HG03064 (cell line): ENCODE results near the gene TMEM126B.
"Not testable (repeated sequence)": the region's sequence is repeated elsewhere in the genome, so short reads cannot be mapped to it uniquely, and the experiment has no call there.

Experiments used
- ATAC-seq: cut with Tn5 transposase; IDR thresholded peaks from one replicate; pipeline ENCODE4 v1.9.1; 2021; ENCODE audit warnings: low read depth; ENCODE audit not compliant: unreplicated experiment

TMEM126B gene

GRCh38 chr11:85627998-85628770 is at the start of gene TMEM126B:
Gene TMEM126B, plus strand, starts transcription at chr11:85628593. Its CDS starts 15 bp downstream, at chr11:85628608.
- peak; percentile 99 for ATAC-seq

DNA sequence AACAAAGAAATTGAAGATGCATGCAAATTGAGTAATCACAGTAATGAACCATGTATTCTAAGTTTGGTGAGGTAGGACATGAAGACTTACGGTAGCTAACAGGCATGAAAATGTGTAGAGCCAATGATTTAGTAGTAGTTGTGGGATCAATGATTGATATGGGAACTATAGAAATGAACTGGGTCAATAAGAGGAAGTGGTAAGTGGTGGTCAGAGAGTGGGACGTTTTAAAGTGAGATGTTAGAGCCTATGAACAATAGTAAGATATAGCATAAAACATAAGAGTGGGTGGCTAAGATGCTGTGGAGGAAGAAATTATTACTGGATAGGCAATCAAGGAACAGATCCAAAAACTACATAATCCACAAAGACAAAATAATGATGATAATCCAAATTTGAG is 46.3 kb upstream of the TMEM126B start:
- no peak for ATAC-seq

DNA sequence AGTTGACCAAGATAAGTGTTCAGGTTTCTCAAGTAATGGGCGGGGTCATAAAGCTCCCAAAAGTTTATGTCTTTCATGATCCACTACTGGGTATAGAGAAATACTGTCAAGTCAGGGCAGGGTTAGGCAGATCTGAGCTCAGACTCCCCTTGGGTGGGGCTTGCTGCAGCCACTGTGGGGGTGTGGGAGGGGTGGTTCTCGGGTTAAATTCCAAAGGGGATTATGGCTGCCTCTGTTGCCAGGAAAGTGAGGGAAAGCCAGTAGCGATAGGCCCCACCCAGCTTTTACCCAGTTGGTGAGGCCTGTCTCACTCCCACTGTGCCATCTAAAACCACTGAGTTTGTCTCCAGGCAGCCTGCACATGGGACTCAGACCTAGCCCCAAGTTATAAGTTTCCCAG is 39.0 kb upstream of the TMEM126B start:
- no peak for ATAC-seq

DNA sequence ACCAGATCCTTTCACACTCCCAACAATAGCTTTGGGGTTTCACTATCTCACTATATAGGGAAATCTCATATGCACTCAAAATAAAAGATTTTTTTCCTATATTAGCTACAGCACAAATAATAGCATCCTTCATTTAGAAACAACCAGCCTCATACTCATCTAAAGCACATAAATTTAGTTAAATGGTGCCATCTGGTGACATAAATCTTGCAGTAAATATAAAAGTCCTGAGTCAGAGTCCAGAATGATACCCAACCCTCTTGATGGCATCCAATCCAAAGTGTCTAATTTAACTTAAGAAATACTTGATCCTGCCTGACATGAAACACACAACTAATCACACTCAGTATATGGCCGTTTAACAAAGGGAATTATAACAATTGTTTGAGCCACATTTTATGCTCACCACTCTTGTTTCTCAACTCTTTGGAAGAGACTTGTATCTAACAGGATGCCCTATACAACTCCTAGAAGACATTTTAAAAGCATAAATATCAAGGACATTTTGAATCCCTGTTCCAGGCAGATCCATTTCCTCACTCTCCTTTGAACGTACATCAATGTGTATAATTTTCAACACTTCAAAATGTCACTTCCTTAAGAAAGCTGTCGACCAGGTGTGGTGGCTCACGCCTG is 37.4 kb upstream of the TMEM126B start:
- no peak for ATAC-seq

GRCh38 chr11:85595285-85595884 is 33.0 kb upstream of the TMEM126B start:
- ATAC-seq: no peak

- ATAC-seq: no peak
These were observed 31.5 kb upstream of the TMEM126B start for GRCh38 chr11:85596886-85597285.

GRCh38 chr11:85599083-85599482 is 29.3 kb upstream of the TMEM126B start:
- no peak for ATAC-seq

DNA sequence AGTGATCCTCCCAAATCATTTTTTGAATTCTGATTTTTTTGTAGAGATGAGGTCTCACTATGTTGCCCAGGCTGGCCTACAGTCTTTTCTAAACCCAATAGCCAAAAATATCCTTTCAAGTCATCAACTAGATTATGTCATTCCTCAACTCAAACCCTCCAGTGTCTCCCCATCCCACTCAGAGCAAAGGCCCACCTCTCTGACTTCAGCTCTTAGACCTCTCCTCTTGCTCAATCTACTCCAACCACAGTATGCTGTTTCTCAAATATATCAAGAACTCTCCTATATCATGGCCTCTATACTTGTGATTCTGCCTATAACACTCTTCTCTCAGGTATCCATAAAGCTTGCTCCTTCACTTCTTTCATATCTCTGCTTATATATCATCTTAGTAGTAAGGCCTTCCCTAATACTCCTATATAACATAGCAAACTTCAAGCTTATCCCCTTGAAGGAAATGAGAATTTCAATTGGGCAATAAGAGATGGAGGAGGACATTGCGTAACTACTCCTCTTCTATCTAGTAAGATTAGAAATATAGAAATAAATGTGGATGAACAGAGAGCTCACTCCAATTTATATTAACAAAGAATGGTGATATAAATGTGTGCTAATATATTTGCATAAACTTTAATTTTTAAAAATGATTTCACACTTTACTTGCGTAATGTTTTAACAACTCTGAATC is 25.7 kb upstream of the TMEM126B start:
- no peak for ATAC-seq

DNA sequence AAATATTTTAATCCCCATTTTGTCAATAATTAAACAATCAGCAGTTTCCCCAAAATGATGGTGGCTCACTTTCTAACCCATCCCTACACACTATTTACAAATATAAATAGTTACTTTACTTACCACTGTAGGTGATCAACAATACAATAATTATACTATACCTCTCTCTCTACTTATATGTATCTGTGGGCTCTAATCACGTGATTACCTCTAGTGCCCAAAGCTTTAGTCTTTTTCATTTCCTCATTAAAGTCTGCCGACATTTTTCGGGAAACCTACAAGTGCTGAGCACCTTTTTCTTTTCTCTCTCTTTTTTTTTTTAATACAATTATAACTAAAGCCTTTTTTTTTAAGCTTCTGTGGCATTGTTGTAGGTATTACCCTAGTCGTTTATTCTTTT is 25.2 kb upstream of the TMEM126B start:
- no peak for ATAC-seq

DNA sequence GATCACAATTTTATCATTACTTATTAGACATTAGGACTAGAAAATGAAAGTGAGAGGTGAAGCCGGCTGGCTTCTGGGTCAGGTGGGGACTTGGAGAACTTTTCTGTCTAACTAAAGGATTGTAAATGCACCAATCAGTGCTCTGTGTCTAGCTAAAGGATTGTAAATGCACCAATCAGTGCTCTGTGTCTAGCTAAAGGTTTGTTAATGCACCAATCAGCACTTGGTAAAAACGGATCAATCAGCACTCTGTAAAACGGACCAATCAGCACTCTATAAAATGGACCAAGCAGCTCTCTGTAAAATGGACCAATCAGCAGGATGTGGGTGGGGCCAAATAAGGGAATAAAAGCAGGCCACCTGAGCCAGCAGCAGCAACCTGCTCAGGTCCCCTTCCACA is 22.2 kb upstream of the TMEM126B start:
- ATAC-seq: not testable (repeated sequence)

DNA sequence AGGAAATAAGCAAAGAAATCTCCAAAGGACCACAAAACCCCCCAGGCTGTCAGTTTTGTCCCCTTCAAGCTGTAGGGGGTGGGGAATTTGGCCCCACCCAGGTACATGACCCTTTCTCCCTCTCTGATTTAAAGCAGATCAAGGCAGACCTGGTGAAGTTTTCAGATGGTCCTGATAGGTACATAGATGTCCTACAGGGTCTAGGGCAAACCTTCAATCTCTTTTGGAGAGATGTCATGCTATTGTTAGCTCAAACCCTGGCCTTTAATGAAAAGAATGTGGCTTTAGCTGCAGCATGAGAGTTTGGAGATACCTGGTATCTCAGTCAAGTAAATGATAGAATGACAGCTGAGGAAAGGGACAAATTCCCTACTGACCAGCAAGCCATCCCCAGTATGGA is 19.8 kb upstream of the TMEM126B start:
- ATAC-seq: not testable (repeated sequence)

DNA sequence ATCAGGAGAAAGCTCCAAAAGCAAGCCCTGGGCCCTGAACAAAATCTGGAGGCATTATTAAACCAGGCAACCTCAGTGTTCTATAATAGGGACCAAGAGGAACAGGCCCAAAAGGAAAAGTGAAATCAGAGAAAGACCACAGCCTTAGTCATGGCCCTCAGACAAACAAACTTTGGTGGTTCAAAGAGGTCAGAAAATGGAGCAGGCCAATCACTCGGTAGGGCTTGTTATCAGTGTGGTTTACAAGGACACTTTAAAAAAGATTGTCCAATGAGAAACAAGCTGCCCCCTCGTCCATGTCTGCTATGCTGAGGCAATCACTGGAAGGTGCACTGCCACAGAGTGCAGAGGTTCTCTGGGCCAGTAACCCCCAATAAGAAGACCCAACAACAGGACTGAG is 19.1 kb upstream of the TMEM126B start:
- not testable (repeated sequence) for ATAC-seq

GRCh38 chr11:85611643-85612042 is 16.8 kb upstream of the TMEM126B start:
- not testable (repeated sequence) for ATAC-seq

DNA sequence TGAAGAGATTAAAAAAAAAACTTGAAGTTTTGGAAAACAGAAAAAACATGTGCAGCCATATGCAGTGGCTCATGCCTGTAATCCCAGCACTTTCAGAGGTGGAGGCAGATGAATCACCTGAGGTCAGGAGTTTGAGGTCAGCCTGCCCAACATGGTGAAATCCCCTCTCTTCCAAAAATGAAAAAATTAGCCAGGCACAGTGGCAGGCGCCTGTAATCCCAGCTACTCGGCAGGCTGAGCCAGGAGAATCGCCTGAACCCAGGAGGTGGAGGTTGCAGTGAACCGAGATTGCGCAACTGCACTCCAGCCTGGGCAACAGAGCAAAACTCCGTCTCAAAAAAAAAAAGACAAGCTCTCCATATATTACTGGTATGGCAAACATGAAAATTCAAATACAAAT is 8.9 kb upstream of the TMEM126B start:
- no peak for ATAC-seq

DNA sequence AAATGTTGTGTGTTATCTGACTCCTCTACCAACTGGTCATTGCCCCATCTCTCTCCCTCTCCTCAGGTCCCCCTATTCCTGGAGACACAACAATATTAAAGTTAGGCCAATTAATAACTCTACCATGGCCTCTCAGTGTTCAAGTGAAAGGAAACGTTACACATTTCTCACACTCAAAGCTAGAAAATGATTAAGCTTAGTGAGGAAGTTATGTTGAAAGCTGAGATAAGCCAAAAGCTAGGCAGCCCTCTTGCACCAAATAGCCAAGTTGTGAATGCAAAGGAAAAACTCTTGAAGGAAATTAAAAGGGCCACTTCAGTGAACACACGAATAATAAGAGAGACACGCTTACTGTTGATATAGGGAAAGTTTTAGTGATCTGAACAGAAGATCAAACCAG is 8.1 kb upstream of the TMEM126B start:
- ATAC-seq: no peak

GRCh38 chr11:85626496-85626895 is 1.9 kb upstream of the TMEM126B start:
- no peak for ATAC-seq

DNA sequence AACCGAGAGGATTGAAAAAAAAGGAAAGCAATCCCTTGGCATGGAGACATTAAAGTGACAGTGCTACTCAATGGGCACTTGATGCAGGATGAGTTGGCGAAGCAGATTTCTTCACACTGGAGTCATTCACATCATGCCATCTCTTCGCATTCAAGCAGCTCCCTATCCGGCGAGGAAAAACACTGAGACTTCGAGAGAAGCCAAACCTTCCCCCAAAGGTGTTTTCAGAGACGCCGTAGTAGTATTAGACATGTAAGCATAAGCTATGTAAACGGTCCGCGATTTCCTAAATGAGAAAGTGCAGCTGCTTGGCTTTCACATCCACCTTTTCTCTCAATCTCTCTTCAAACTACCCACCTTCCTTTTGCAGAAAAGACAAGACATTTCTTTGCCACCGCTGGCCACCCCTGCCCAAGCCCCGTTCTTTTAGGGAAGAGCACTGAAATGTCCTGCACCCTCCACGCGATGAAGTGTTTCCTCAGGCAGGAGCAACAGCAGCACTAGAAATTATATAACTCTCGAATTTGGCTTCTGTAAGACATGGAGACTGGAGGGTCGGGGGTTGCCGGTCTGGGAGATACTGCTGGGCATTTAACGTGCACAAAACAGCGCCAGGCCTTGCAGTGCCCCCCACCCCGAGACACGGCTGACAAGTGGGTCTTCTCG is 928 bp upstream of the TMEM126B start, which contains the start of gene DLG2:
Gene DLG2, minus strand, starts transcription at position 13 of the 666 bp plus-strand sequence.
- ATAC-seq: no peak

DNA sequence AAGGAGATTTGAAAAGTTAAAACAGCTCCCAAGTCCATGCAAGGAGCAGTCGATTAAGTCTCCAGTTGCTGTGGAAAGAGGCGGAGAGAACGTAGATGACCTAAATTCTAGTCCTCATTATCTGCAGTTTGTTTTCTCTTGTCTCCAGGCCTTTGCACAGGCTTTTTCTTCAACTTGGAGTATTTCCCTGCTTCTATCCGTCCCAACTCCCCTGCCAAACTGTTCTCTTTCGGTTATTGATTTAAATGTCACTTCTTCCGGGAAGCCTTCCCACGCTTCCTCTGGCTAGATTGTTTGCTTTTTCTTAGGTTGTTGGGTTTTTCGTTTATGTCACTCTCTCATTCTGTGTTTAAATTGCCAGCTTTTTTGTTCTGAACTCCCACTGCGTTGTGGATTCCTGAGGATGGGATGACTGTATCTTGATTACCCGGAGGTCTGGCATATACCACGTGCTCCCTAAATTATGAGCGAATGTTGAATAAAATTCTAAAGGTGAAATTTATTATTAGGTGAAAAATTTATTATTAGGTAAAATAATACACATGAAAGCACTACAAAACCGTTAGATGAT is 463 bp downstream of the TMEM126B start:
- peak; percentile 6 for ATAC-seq

- no peak for ATAC-seq
These were observed 6.4 kb downstream of the TMEM126B start for GRCh38 chr11:85634747-85635146.

DNA sequence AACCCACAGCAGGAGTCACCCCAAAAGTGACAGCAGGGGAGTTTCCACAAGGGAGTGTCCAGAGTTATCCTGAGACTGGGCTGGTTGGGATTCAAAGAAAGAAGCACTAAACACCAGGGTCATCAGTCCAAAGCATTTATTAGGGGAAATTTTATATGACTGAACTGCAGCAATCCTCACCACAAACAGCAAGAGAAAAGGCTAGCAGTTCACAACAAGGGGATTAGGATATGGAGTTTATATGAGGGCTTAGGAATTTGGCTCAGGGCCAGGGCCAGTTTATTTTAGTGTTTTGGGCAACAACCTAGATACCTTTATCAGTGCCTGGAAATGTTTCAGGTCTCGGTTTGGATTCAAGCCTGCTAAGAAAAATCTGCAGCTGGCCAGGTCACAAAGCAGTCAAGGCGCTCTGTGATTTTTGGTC is 14.8 kb downstream of the TMEM126B start:
- no peak for ATAC-seq
